ENCODE data around the gene CD38.

The CD38 gene

DNA sequence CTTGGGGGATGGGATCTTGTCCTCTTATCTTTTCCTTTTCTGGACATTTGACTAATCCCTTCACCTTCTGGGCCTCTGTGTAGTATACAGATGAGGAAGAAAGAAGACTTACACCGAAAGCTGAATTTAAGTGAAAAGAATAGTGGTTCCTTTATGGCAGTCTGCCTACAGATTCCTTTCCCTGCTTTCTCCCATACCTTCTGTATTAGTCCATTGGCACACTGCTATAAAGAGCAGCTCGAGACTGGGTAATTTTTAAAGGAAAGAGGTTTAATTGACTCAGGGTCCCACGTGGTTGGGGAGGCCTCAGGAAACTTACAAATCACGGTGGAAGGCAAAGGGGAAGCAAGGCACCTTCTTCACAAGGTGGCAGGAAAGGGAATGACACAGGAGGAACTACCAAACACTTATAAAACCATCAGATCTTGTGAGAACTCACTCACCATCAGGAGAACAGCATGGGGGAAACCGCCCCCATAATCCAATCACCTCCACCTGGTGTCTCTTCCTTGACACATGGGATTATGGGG, 34.0 kb upstream of the CD38 start:
- Histone ChIP-seq H3K36me3 (ENCODE audit: insufficient read depth, low read length) (no peaks in the 10 kb centered on the region), H3K4me3 (ENCODE audit: low read length) (no peak overlapping the region), H3K27me3 (ENCODE audit: insufficient read depth, low read length) (no peaks in the 10 kb centered on the region), H3K9me3 (ENCODE audit: insufficient read depth, low read depth, low read length) (no peaks in the 10 kb centered on the region), H3K9ac (ENCODE audit: low read depth, low read length) (no peak overlapping the region), H3K27ac (ENCODE audit: low read depth, low read length) (no peak overlapping the region), H3K4me1 (ENCODE audit: insufficient read depth, low read length) (no peaks in the 10 kb centered on the region; the same call in 1 of the 2 replicates)
- 77% methylated on average over 3 of the region's 5 CpGs for WGBS

DNA sequence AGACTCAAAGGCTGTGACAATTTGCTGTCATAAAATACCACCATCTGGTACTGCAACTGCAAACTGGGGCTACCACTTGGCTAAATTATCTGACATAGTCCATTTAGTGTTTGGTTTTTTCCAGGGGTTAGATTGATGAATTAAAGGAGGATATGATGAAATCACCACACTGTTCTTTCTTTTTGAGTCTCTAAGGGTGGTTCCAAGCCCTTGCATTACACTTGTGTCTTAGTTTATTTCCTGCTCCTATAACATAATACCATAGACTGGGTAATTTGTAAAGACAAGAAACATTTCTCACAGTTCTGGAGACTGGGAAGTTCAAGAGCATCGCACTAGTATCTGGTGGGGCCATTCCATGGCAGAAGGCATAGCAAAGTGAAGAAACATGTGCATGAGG, 32.0 kb upstream of the CD38 start:
- 84% methylated on average over 1 of the region's 1 CpG for WGBS
- Histone ChIP-seq H3K27ac (ENCODE audit: low read depth, low read length) (no peak overlapping the region), H3K4me3 (ENCODE audit: low read length) (no peak overlapping the region), H3K9ac (ENCODE audit: low read depth, low read length) (no peak overlapping the region), H3K27me3 (ENCODE audit: insufficient read depth, low read length) (no peaks in the 10 kb centered on the region), H3K36me3 (ENCODE audit: insufficient read depth, low read length) (no peaks in the 10 kb centered on the region), H3K9me3 (ENCODE audit: insufficient read depth, low read depth, low read length) (no peaks in the 10 kb centered on the region), H3K4me1 (ENCODE audit: insufficient read depth, low read length) (no peaks in the 10 kb centered on the region; the same call in 1 of the 2 replicates)

DNA sequence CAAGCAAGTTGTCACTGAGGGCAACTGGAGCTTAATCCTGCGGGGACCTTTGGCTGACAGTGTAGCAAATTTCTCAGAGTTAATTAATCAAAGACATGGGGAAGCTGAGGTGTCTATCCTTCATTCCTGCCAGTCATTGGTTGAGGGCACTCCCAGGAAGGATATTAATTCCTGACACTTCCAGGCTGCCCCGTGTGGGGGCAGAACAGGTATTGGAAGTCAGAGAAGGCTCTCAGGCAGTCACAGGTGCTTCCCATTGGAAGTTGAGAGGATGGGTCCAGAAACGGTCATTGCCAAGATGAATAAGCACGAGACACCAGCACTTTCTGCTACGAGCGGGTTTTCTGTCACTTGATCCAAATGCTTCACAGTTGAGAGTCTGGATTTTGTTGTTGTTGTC, 29.1 kb upstream of the CD38 start:
- 81% methylated on average over 6 of the region's 6 CpGs for WGBS
- Histone ChIP-seq H3K4me1 (ENCODE audit: insufficient read depth, low read length) (no peaks in the 10 kb centered on the region), H3K9me3 (ENCODE audit: insufficient read depth, low read depth, low read length) (no peaks in the 10 kb centered on the region), H3K27me3 (ENCODE audit: insufficient read depth, low read length) (no peaks in the 10 kb centered on the region), H3K36me3 (ENCODE audit: insufficient read depth, low read length) (no peaks in the 10 kb centered on the region), H3K4me3 (ENCODE audit: low read length) (no peak overlapping the region), H3K27ac (ENCODE audit: low read depth, low read length) (no peak overlapping the region), H3K9ac (ENCODE audit: low read depth, low read length) (no peak overlapping the region)

- H3K4me1 ChIP-seq (ENCODE audit: insufficient read depth, low read length), result no peaks in the 10 kb centered on the region
These were observed 27.0 kb upstream of the CD38 start for GRCh38 chr4:15751153-15751552.

DNA sequence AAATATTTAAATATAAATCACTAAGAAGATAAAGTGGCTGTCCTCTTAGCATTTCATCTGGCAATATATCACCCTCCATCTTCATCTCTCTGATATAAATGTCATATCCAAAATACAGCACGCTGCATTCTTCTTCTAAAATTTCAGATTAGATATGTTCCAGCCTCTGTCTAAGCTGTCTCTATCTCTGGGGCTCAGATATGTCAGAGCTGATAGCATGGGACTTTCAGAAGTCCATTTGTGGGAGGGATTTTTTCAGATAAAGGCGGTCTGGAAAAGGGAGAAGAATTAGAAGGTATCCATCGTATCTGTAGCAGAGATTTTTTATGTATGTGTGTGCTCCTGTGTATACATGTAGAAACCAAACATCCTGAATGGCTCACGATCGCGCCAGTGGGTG, 25.0 kb upstream of the CD38 start:
- H3K4me1 ChIP-seq (ENCODE audit: insufficient read depth, low read length), result no peaks in the 10 kb centered on the region
- no peaks in the 10 kb centered on the region for H3K36me3 ChIP-seq (ENCODE audit: insufficient read depth, low read length)
- H3K9me3 ChIP-seq (ENCODE audit: insufficient read depth, low read depth, low read length), result no peaks in the 10 kb centered on the region
- H3K9ac ChIP-seq (ENCODE audit: low read depth, low read length), result no peak overlapping the region
- no peak overlapping the region for H3K27ac ChIP-seq (ENCODE audit: low read depth, low read length)
- H3K4me3 ChIP-seq (ENCODE audit: low read length), result no peak overlapping the region
- H3K27me3 ChIP-seq (ENCODE audit: insufficient read depth, low read length), result no peaks in the 10 kb centered on the region
- 98% methylated on average over 6 of the region's 6 CpGs for WGBS

More at GRCh38 chr4:15751153-15751552, 27.0 kb upstream of the CD38 start:
- H3K27me3 ChIP-seq (ENCODE audit: insufficient read depth, low read length), result no peaks in the 10 kb centered on the region
- no peaks in the 10 kb centered on the region for H3K36me3 ChIP-seq (ENCODE audit: insufficient read depth, low read length)
- H3K9me3 ChIP-seq (ENCODE audit: insufficient read depth, low read depth, low read length), result no peaks in the 10 kb centered on the region
- no peak overlapping the region for H3K4me3 ChIP-seq (ENCODE audit: low read length)
- no peak overlapping the region for H3K9ac ChIP-seq (ENCODE audit: low read depth, low read length)
- 96% methylated on average over 1 of the region's 2 CpGs for WGBS
- H3K27ac ChIP-seq (ENCODE audit: low read depth, low read length), result no peak overlapping the region

DNA sequence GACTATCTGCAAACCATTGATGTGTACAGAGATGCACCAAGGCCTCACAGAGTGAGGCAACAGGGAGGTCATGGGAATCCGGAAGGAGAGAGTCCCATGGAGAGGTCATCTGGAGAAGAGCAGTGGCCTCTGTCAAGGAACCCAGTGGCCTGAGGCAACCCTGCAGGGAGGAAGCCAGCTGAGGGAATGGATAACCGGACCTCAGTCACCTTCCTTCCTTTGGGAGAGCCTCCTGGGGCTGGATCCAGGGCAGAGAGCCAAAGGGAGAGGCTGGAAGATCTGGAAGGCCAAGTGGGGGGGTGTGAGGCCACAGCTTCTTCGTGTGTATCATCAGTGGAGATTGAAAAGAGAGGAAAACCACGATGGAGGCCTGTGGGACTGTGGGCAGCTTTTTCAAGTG, 24.3 kb upstream of the CD38 start:
- no peaks in the 10 kb centered on the region for H3K27me3 ChIP-seq (ENCODE audit: insufficient read depth, low read length)
- H3K4me1 ChIP-seq (ENCODE audit: insufficient read depth, low read length), result no peaks in the 10 kb centered on the region
- no peak overlapping the region for H3K9ac ChIP-seq (ENCODE audit: low read depth, low read length)
- 0 out of 2 replicates have a peak, but pooled peaks cover 4% of the 10 kb centered on the region for H3K9me3 ChIP-seq (ENCODE audit: insufficient read depth, low read depth, low read length)
- 71% methylated on average over 4 of the region's 4 CpGs for WGBS
- H3K4me3 ChIP-seq (ENCODE audit: low read length), result no peak overlapping the region
- no peaks in the 10 kb centered on the region for H3K36me3 ChIP-seq (ENCODE audit: insufficient read depth, low read length)
- H3K27ac ChIP-seq (ENCODE audit: low read depth, low read length), result no peak overlapping the region

DNA sequence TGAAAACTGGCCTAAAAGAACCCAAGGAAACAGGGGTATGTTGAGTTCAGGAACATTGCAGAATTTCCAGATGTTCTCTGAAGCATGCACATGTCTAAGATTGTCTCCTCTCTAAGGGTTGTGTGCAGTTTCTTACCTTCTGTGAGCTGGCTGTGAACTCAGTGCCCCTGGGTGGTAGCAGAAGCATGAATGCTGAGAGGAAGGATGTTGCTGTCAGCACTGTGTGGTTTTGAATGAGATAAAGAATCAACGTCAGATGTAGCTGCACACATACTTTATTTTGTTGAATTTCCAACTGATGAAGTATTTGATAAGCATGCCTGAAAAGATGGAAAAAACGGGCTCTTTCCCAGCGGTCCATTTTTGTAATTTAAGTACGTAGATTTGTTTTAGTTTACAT, 23.8 kb upstream of the CD38 start:
- H3K27ac ChIP-seq (ENCODE audit: low read depth, low read length), result no peak overlapping the region
- 90% methylated on average over 4 of the region's 4 CpGs for whole genome bisulfite sequencing

GRCh38 chr4:15755321-15756155, 22.6 kb upstream of the CD38 start:
- Histone ChIP-seq H3K9me3 (ENCODE audit: insufficient read depth, low read depth, low read length) (0 out of 2 replicates have a peak, but pooled peaks cover 4% of the 10 kb centered on the region), H3K27ac (ENCODE audit: low read depth, low read length) (no peak overlapping the region), H3K36me3 (ENCODE audit: insufficient read depth, low read length) (no peaks in the 10 kb centered on the region), H3K4me3 (ENCODE audit: low read length) (no peak overlapping the region), H3K9ac (ENCODE audit: low read depth, low read length) (no peak overlapping the region), H3K4me1 (ENCODE audit: insufficient read depth, low read length) (no peaks in the 10 kb centered on the region), H3K27me3 (ENCODE audit: insufficient read depth, low read length) (no peaks in the 10 kb centered on the region)
- 86% methylated on average over 4 of the region's 4 CpGs for WGBS

More for the DNA sequence above, 23.8 kb upstream of the CD38 start:
- Histone ChIP-seq H3K9ac (ENCODE audit: low read depth, low read length) (no peak overlapping the region), H3K27me3 (ENCODE audit: insufficient read depth, low read length) (no peaks in the 10 kb centered on the region), H3K4me3 (ENCODE audit: low read length) (no peak overlapping the region), H3K4me1 (ENCODE audit: insufficient read depth, low read length) (no peaks in the 10 kb centered on the region), H3K36me3 (ENCODE audit: insufficient read depth, low read length) (no peaks in the 10 kb centered on the region), H3K9me3 (ENCODE audit: insufficient read depth, low read depth, low read length) (0 out of 2 replicates have a peak, but pooled peaks cover 4% of the 10 kb centered on the region)

GRCh38 chr4:15756361-15756861, 21.7 kb upstream of the CD38 start:
- H3K4me3 ChIP-seq (ENCODE audit: low read length), result no peak overlapping the region
- no peak overlapping the region for H3K27ac ChIP-seq (ENCODE audit: low read depth, low read length)

GRCh38 chr4:15757054-15757453, 21.1 kb upstream of the CD38 start:
- Histone ChIP-seq H3K4me3 (ENCODE audit: low read length) (no peak overlapping the region), H3K4me1 (ENCODE audit: insufficient read depth, low read length) (no peaks in the 10 kb centered on the region)

More at GRCh38 chr4:15756361-15756861, 21.7 kb upstream of the CD38 start:
- Histone ChIP-seq H3K4me1 (ENCODE audit: insufficient read depth, low read length) (no peaks in the 10 kb centered on the region), H3K9me3 (ENCODE audit: insufficient read depth, low read depth, low read length) (0 out of 2 replicates have a peak, but pooled peaks cover 4% of the 10 kb centered on the region), H3K27me3 (ENCODE audit: insufficient read depth, low read length) (no peaks in the 10 kb centered on the region), H3K9ac (ENCODE audit: low read depth, low read length) (no peak overlapping the region), H3K36me3 (ENCODE audit: insufficient read depth, low read length) (no peaks in the 10 kb centered on the region)
- WGBS, result 80% methylated on average over 6 of the region's 6 CpGs

GRCh38 chr4:15758294-15758693, 19.8 kb upstream of the CD38 start:
- Histone ChIP-seq H3K27me3 (ENCODE audit: insufficient read depth, low read length) (no peaks in the 10 kb centered on the region), H3K9ac (ENCODE audit: low read depth, low read length) (no peak overlapping the region), H3K4me3 (ENCODE audit: low read length) (no peak overlapping the region), H3K4me1 (ENCODE audit: insufficient read depth, low read length) (no peaks in the 10 kb centered on the region), H3K27ac (ENCODE audit: low read depth, low read length) (no peak overlapping the region), H3K9me3 (ENCODE audit: insufficient read depth, low read depth, low read length) (0 out of 2 replicates have a peak, but pooled peaks cover 4% of the 10 kb centered on the region), H3K36me3 (ENCODE audit: insufficient read depth, low read length) (no peaks in the 10 kb centered on the region)
- WGBS, result 95% methylated on average over 4 of the region's 4 CpGs

More at GRCh38 chr4:15757054-15757453, 21.1 kb upstream of the CD38 start:
- Histone ChIP-seq H3K27me3 (ENCODE audit: insufficient read depth, low read length) (no peaks in the 10 kb centered on the region), H3K9me3 (ENCODE audit: insufficient read depth, low read depth, low read length) (0 out of 2 replicates have a peak, but pooled peaks cover 4% of the 10 kb centered on the region), H3K9ac (ENCODE audit: low read depth, low read length) (no peak overlapping the region), H3K36me3 (ENCODE audit: insufficient read depth, low read length) (no peaks in the 10 kb centered on the region), H3K27ac (ENCODE audit: low read depth, low read length) (no peak overlapping the region)
- WGBS, result 96% methylated on average over 4 of the region's 4 CpGs
